ENCODE measurements around the gene WDFY3.

The WDFY3 gene

DNA sequence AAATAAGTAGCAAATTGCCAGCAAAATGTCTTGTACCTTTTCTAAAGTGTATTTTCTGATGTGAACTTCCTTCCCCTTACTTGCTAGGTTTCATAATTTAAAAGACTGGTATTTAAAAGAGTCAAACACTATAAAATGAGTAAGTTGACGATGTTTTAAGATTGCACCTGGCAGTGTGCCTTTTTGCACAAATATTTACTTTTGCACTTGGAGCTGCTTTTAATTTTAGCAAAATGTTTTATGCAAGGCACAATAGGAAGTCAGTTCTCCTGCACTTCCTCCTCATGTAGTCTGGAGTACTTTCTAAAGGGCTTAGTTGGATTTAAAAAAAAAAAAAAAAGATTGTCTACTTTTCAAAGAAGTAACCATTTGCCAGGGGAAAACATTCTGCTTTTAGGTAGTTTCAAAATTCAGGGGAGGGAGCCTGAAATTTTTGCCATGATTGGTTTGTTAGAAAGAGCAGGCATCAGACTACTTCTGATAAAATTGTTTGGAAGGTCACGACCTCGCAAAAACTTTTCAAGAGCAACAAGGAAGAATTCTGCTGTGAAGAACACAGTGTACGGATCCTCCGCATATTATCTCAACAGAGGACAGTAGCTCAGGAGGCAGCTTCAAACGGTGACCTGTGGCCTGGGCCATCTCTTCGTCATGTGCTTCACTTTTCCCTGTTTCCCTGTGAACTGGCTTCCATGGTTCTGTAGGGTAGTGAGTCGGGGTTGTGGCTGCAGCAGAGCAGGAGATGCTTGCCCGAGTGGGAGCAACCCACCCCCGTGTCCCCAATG lies 317.4 kb downstream of the WDFY3 start:
- intact Hi-C loops (cut with DNase I): no loop called here
- peak in 1 of 10 donors; percentile 42 for DNase-seq

DNA sequence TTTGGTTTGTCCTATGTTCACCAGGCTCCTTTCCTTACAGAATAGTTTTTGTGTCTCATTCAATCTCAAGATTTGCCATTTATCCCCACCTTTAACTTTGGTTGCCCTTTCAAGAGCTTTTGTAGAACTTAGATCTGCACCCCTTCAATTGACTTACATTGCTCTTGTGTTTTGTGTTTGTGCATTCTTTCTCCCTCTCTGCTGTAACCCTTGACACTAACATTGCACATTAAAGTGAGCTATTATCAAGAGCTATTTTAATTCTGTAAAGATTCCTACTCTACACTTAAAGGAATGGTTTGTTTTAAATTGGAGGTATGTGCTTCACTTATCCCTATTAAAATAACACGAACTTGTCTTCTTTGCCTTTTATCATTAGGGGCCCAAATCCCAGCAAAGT lies 318.3 kb downstream of the WDFY3 start:
- no peak for DNase-seq
- intact Hi-C loops (cut with DNase I): no loop called here

DNA sequence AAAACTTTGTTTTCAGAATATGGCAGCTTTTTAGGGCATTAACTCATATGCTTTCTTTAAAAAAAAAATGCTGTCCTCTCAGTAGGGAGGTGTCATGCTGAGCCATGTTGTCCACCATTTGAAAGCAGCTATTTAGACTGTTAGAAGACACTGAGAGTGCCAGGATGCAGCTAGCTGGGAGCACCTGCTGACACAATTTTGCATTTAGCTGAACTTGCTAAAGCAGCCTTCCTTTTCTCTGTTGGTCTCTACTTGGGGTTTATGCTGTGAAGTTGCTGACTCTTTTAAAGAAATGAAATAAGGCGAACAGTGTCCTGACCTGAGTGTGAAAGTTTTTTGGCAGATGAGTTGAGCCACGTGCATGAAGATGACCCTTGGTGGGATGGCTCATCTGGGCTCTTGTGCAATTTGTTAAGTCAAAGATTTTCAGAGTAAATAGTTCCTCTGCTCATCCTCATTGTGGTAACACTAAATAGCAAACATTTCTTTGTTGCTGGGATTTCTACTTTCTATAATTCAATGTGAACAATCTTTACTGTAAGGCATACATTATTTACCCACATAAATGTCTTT lies 319.1 kb downstream of the WDFY3 start:
- no peak for DNase-seq
- intact Hi-C loops (cut with DNase I): no loop called here

DNA sequence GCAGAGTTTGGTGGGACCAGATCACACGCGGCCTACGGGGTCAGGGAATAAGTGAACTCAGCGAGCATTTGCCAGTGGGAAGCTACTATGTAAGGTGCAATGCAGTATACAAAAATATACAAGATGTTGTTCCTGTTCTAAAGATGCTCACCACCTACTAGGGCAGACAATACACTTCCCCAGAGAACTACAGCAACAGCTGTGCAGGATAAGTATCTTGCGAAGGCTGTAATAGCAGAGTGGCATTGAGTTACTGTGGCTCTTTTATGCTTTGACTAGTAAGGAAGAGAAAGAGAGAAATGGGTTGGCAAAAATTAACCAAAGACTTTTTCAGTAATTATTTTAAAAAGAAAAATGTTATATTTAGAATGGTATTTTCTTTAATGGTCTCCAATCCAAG lies 322.4 kb downstream of the WDFY3 start:
- intact Hi-C loops (cut with DNase I): no loop called here

DNA sequence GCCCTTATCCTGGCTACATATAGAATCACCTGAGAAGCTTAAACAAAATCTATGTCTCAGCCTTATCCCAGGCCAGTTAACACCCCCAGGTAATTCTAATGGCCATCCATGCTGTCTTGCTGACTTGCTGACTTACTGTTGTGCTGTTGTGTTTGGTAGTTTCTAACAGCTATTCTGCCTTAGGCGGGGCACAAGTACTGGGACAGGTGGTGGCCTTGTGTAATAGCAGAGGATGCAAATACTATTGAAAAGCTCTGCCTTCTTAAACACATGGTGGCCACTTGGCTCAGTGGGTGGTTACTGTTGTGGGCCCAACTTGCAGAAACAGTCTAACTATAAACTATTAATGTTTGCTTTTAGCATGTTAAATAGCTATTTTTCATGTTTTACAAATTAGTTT lies 327.3 kb downstream of the WDFY3 start:
- DNase-seq: no peak
- intact Hi-C loops (cut with DNase I): no loop called here

More for the DNA sequence above, 322.4 kb downstream of the WDFY3 start:
- no peak for DNase-seq

DNA sequence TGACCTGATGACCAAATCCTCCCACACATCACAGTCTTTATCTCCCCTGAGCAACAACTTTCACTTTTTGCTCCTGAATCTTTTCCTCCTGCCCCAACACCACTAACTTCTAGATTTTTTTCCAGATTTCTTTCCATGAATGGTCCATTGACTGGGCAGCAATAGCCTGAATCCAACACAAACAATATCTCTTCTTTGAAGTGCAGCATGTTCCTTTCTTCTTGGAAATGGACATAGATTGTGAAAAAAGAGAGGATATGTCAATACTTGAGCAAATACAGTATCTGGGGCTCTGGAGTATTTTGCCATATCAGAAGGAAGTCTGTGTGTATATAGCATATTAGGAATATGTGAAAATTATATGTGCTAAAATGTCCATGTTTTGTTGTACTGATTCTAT lies 328.4 kb downstream of the WDFY3 start:
- no peak for DNase-seq
- intact Hi-C loops (cut with DNase I): no loop called here

DNA sequence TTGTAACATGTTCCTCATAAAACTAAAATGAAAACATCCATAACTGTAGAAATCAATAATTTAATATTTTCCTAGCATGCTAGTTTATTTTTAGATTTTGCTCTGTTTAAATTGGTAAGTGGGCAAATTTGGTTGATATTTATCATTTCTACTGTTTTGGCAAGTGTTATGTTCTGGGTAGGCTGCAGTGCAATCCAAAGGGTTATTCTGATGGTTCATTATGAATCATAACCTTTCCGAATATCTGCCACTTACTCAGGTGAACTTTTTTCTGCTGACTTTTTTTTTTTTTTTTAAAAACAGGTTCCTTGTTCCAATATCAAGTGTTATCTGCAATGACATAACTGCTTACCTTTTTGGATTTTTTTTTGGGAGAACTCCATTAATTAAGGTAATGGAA lies 331.5 kb downstream of the WDFY3 start:
- intact Hi-C loops (cut with DNase I): no loop called here
- DNase-seq: no peak

DNA sequence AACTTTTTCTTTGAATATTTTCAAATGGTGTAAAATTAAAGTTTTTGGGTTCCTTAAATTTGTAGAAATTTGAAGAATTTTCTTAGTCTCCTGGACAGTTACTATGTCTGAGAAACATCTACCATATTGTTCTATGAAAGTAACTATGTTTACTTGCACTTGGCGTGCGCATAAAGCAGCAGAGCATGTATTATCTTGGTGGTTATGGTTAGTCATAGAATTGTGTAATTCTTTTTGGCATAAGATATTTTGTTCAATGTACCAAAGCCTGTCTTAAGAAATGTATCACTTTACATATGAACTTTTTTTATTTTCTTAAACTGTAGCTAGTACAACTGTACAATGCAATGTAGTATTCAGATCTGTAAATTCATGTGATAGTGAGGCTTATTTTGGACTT lies 334.4 kb downstream of the WDFY3 start:
- intact Hi-C loops (cut with DNase I): no loop called here
- no peak for DNase-seq

DNA sequence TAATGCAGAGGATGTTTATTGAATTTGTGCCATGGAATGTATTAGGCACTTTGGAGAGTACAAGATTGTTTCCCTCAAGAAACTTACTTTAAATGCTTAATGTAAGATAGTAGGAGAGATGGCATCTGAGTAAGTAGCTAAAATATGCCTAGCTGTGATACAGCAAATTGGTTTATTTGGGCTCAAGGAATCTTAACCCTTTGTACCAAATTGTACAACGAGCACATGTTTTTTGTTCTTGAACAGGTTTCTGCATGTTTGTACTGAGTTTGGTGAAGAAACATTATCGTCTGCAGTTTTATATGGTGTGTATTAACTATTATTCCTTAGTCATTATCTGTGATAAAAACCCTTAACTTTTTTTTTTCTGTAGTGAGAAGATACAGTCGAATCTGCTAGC lies 334.9 kb downstream of the WDFY3 start:
- intact Hi-C loops (cut with DNase I): no loop called here
- DNase-seq: no peak

DNA sequence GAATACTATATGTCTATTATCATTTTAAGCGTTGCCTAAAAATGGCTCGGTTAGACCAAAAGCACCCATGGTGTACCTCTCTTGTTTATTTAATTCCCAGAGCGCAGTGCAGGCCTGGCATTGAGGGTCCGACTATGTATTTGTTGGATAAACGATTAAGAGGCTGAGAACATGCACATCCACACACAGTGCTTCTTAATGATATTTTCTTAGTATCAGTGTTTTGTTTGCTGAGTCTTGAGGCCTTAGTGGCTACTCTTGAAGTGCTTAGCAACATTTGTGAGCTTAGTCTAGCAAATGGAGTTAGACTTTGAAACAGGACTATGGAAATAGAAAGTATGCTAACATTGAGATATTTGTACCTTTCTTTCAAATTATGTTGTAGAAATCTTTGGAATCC lies 339.8 kb downstream of the WDFY3 start:
- intact Hi-C loops (cut with DNase I): no loop called here
- no peak for DNase-seq

DNA sequence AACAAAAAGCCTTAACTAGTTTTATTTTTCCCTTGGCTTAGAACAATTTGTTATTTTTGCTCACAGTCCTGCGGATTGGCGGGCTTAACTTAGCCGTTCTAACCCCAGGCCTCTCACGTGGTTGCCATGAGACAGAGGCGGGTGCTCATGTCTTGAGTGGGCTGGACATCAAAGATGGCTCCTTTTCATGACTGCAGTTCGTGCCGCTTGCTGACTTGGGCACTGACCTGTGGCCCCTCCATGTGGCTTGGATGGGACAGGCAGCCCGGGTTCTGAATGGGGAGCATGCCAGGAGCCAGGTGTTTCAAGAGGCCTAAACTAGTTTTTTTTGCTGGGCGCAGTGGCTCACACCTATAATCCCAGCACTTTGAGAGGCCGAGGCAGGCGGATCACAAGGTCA lies 342.8 kb downstream of the WDFY3 start:
- DNase-seq: no peak
- intact Hi-C loops (cut with DNase I): no loop called here

DNA sequence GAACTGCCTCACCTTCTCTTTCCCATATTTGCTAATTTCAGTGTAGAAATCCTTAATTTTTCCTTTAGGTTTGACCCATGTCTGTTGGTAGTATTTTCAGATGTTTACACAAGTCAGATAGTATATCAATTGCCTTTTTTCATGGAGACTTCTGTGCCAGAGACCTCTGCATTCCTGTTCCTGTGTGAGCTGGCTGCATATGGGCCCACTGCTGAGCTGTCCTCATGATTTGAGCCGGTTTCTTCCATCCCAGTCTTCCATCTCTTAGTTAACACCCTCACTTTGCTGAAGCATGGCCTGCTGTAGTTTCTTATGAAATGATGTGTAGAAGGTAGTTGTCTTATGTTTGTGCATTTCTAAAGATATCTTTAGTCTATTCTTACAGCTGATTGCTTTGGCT lies 343.5 kb downstream of the WDFY3 start:
- DNase-seq: no peak
- intact Hi-C loops (cut with DNase I): no loop called here

Data from posterior cingulate gyrus (tissue), 11 donors.